GM13976 (cell line): ENCODE measurements around the gene HSPA12B.

Experiments
- DNase-seq: peaks from one replicate; pipeline ENCODE4 v3.0.0; 2012; ENCODE audit warnings: low spot score
- CTCF ChIP-seq: IDR thresholded peaks from 2 replicates; pipeline ENCODE4 v1.5.1; 2012; ENCODE audit warnings: borderline replicate concordance, mild to moderate bottlenecking; ENCODE audit not compliant: insufficient read depth; ENCODE audit errors: extremely low read depth, missing control alignments, control extremely low read depth
- in situ Hi-C: fragments of 300-500 bp; cut with MboI; formaldehyde crosslinking; loops from one replicate; pipeline ENCODE4 v1.12.0; 2022; ENCODE audit warnings: low sequenced_read_pairs, mixed read lengths, inconsistent platforms; ENCODE audit not compliant: unreplicated experiment

Gene HSPA12B

GRCh38 chr20:3719046-3719445 lies 13.4 kb upstream of the HSPA12B start:
- no peak for TF ChIP-seq CTCF
- DNase-seq, result no peak
- in situ Hi-C loops, result no loop called here

DNA sequence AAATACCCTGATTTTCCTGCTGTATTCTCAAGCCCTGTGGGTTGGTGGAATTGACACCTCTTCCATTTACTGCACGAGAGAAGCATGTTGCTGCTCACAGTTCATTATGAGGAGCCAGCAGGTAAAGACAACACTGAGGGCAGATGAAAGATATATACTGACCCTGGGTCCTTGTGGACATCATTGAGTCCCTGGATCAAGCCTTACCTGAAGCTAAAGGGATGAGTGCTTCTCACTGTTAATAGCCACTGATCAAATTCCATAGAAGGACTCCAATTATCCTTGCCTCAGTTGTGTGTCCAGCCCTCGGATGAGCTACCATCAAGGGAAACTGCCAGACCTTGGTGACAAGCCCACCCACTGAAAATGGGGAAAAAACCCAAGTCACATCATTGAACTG lies 12.4 kb upstream of the HSPA12B start:
- no peak for TF ChIP-seq CTCF
- DNase-seq, result no peak
- in situ Hi-C loops, result no loop called here

GRCh38 chr20:3720626-3721025 lies 11.9 kb upstream of the HSPA12B start:
- in situ Hi-C loops, result no loop called here
- DNase-seq, result no peak
- TF ChIP-seq CTCF, result no peak

DNA sequence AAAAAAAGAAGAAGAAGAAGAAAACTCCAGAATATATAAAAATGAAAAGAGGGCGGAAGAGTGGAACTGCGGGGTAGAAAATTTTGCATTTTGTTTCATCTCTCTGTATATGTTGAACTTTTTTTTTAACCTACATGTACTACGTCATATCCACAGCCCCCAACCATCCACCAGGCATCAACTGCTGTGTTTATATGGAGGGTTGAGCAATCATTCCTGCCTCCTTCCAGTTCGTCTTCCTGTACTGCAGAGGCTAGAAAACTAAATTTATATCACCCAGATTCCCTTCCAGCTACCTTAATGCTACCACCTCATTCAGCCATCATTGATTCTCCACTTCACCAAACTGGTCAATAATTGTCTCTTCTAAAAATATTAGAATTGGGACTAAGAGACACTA lies 10.6 kb upstream of the HSPA12B start:
- no peak for DNase-seq
- in situ Hi-C loops, result no loop called here
- no peak for TF ChIP-seq CTCF

- in situ Hi-C loops, result no loop called here
- DNase-seq, result no peak
- TF ChIP-seq CTCF, result no peak
Measured at GRCh38 chr20:3723284-3723683, 9.2 kb upstream of the HSPA12B start.

- no peak for DNase-seq
- no peak for TF ChIP-seq CTCF
- in situ Hi-C loops, result no loop called here
Measured at GRCh38 chr20:3724356-3724755, 8.1 kb upstream of the HSPA12B start.

GRCh38 chr20:3727401-3728021 lies 5.0 kb upstream of the HSPA12B start:
- DNase-seq, result no peak
- TF ChIP-seq CTCF, result no peak
- in situ Hi-C loops, result no loop called here
